Prostate gland (tissue), 2 donors: ENCODE data around the gene OR52D1. TPM values are rescaled to one million over a fixed set of nuclear protein-coding genes. Genes with fewer than 3 reads are reported as not detected.

Experiments used
- DNase-seq: peaks from one replicate; pipeline ENCODE4 v3.0.0-alpha.2; 2019; ENCODE audit warnings: low spot score
- H3K27ac ChIP-seq, 2 donors: fragments of 200-600 bp; sonication (generic); 2 replicates each; pipeline ENCODE4 v1.5.1; 2017 to 2019
- H3K27me3 ChIP-seq: fragments of 200-600 bp; sonication (generic); replicated peaks from 2 replicates; pipeline ENCODE4 v1.5.1; 2019; ENCODE audit not compliant: insufficient read depth
- H3K36me3 ChIP-seq, 2 donors: fragments of 200-600 bp; sonication (generic); 1 replicate in 1 of 2; 2 replicates in 1 of 2; pipeline versions ENCODE4 v1.5.1 to v1.8.1; 2017 to 2019
- H3K4me1 ChIP-seq: fragments of 200-600 bp; sonication (generic); replicated peaks from 2 replicates; pipeline ENCODE4 v1.5.1; 2019
- H3K4me3 ChIP-seq, 2 donors: fragments of 200-600 bp; sonication (generic); 2 replicates each; pipeline ENCODE4 v1.5.1; 2017 to 2019
- H3K9me3 ChIP-seq: fragments of 200-600 bp; sonication (generic); 2 replicates; pipeline ENCODE4 v1.5.1; 2017
- CTCF ChIP-seq, 4 experiments: fragments of 200-600 bp in 2 of 4; fragments of 450-650 bp in 2 of 4; sonication (generic) in 2 of 4; IDR thresholded peaks; 1 replicate in 3 of 4; 2 replicates in 1 of 4; pipeline ENCODE4 v1.5.1; 2016 to 2019; ENCODE audit warnings: antibody characterized with exemption in 4 of 4, mild to moderate bottlenecking in 2 of 4, moderate library complexity in 2 of 4
- POLR2A ChIP-seq: fragments of 450-650 bp; IDR thresholded peaks from one replicate; pipeline ENCODE4 v1.6.1; 2016; ENCODE audit warnings: antibody characterized with exemption, mild to moderate bottlenecking
- POLR2AphosphoS5 ChIP-seq: sonication (generic); formaldehyde crosslinking; IDR thresholded peaks from one replicate; pipeline ENCODE4 v1.6.1; 2017; ENCODE audit warnings: antibody characterized with exemption
- WGBS: methylation state at CpG from one replicate; pipeline ENCODE4 v1.1.5; 2018; 5-methylcytosine and 5-hydroxymethylcytosine counted together
- intact Hi-C: fragments of 100-400 bp; cut with DNase I; formaldehyde crosslinking; loops from one replicate; pipeline ENCODE4 v1.14.2; 2022
- total RNA-seq, 2 donors: library from RNA; depleted of rRNA; stranded (reverse); fragments of >200 nt; gene quantifications; one replicate each; pipeline ENCODE4 v1.1.0, GENCODE V29; 2016

The OR52D1 gene
- total RNA-seq, 2 donors from 2014 or later = not detected

GRCh38 chr11:5521540-5521939 lies 33.1 kb downstream of the OR52D1 start:
- Histone ChIP-seq H3K36me3 (no peaks in the 10 kb centered on the region), H3K9me3 (no peaks in the 10 kb centered on the region), H3K27me3 (no peaks in the 10 kb centered on the region), H3K4me1 (no peaks in the 10 kb centered on the region), H3K27ac (no peak overlapping the region), H3K4me3 (no peak overlapping the region)
- TF ChIP-seq POLR2AphosphoS5 (no peak), POLR2A (no peak), CTCF (IDR thresholded peaks at IDR 0.05) (no peak)
- 91% methylated on average over 4 of the region's 4 CpGs for WGBS
- intact Hi-C loops = no loop called here
- DNase-seq = no peak

GRCh38 chr11:5522308-5522707 lies 33.8 kb downstream of the OR52D1 start:
- TF ChIP-seq POLR2A (no peak), CTCF (IDR thresholded peaks at IDR 0.05) (no peak), POLR2AphosphoS5 (no peak)
- WGBS = 98% methylated on average over 2 of the region's 2 CpGs
- H3K27ac ChIP-seq = no peak overlapping the region
- H3K4me3 ChIP-seq = no peak overlapping the region
- intact Hi-C loops = no loop called here
- no peaks in the 10 kb centered on the region for H3K4me1 ChIP-seq
- DNase-seq = no peak
- H3K9me3 ChIP-seq = no peaks in the 10 kb centered on the region
- H3K27me3 ChIP-seq = no peaks in the 10 kb centered on the region
- H3K36me3 ChIP-seq = no peaks in the 10 kb centered on the region

- intact Hi-C loops = no loop called here
- DNase-seq = no peak
- Histone ChIP-seq H3K9me3 (no peaks in the 10 kb centered on the region), H3K27ac (no peak overlapping the region), H3K36me3 (no peaks in the 10 kb centered on the region), H3K4me3 (no peak overlapping the region), H3K27me3 (no peaks in the 10 kb centered on the region), H3K4me1 (no peaks in the 10 kb centered on the region)
- WGBS = 68% methylated on average over 3 of the region's 3 CpGs
- TF ChIP-seq POLR2AphosphoS5 (no peak), CTCF (IDR thresholded peaks at IDR 0.05) (no peak), POLR2A (no peak)
These were observed 36.3 kb downstream of the OR52D1 start for GRCh38 chr11:5524756-5525155.

GRCh38 chr11:5527716-5528115 lies 39.2 kb downstream of the OR52D1 start:
- no peak overlapping the region for H3K4me3 ChIP-seq
- TF ChIP-seq POLR2AphosphoS5 = no peak
- TF ChIP-seq CTCF (IDR thresholded peaks at IDR 0.05) = no peak
- TF ChIP-seq POLR2A = no peak
- no peaks in the 10 kb centered on the region for H3K27me3 ChIP-seq
- no peaks in the 10 kb centered on the region for H3K9me3 ChIP-seq
- no peaks in the 10 kb centered on the region for H3K4me1 ChIP-seq
- intact Hi-C loops = no loop called here
- 92% methylated on average over 5 of the region's 5 CpGs for WGBS
- no peak overlapping the region for H3K27ac ChIP-seq
- DNase-seq = no peak
- no peaks in the 10 kb centered on the region for H3K36me3 ChIP-seq

GRCh38 chr11:5528495-5528894 lies 40.0 kb downstream of the OR52D1 start:
- H3K27me3 ChIP-seq = no peaks in the 10 kb centered on the region
- no peak overlapping the region for H3K4me3 ChIP-seq
- no peak overlapping the region for H3K27ac ChIP-seq
- intact Hi-C loops = no loop called here
- 52% methylated on average over 1 of the region's 1 CpG for WGBS
- DNase-seq = no peak
- no peaks in the 10 kb centered on the region for H3K9me3 ChIP-seq
- no peaks in the 10 kb centered on the region for H3K4me1 ChIP-seq
- TF ChIP-seq CTCF (IDR thresholded peaks at IDR 0.05) (no peak), POLR2A (no peak), POLR2AphosphoS5 (no peak)
- H3K36me3 ChIP-seq = no peaks in the 10 kb centered on the region
